DMS 273 (cell line): ENCODE results near the gene PRKCE.

Source experiments
- DNase-seq: peaks from one replicate; lab custom pipeline; 2025; ENCODE audit not compliant: unreplicated experiment; lab: John Stamatoyannopoulos, UW

The PRKCE gene

GRCh38 chr2:46230115-46230571, 578.7 kb downstream of the PRKCE start:
- no peak for DNase-seq

GRCh38 chr2:46230677-46231425, 579.4 kb downstream of the PRKCE start:
- DNase-seq, result no peak

GRCh38 chr2:46231721-46232120, 580.2 kb downstream of the PRKCE start:
- DNase-seq, result no peak

GRCh38 chr2:46232860-46233259, 581.4 kb downstream of the PRKCE start:
- DNase-seq, result no peak

- DNase-seq, result no peak
Observed at GRCh38 chr2:46236006-46236875, 584.8 kb downstream of the PRKCE start.

GRCh38 chr2:46236876-46237859, 585.7 kb downstream of the PRKCE start:
- DNase-seq, result no peak
